ENCODE measurements around the gene ADAMTSL4. TPM values are rescaled to one million over a fixed set of nuclear protein-coding genes. Genes with fewer than 3 reads are reported as not detected.
A peak's percentile ranks its signal among the peaks of the same experiment; 100 is the strongest.

Gene ADAMTSL4
- total RNA-seq, 1 donor from 2014 or later = not detected

- H3K9me3 ChIP-seq (ENCODE audit: low read depth) = no peaks in the 10 kb centered on the region
- peak; percentile 75 for DNase-seq (ENCODE audit: low spot score)
These were observed 451 bp downstream of the ADAMTSL4 start for GRCh38 chr1:150549496-150550221.

GRCh38 chr1:150550222-150551050 lies 1.2 kb downstream of the ADAMTSL4 start:
- Histone ChIP-seq H3K27me3 (peaks cover 48% of the 10 kb centered on the region), H3K27ac (no peak overlapping the region), H3K79me2 (ENCODE audit: low read depth) (no peaks in the 10 kb centered on the region), H4K20me1 (ENCODE audit: low read depth) (peaks cover 18% of the 10 kb centered on the region), H3K9ac (no peak overlapping the region), H2AFZ (replicated peaks) (no peak overlapping the region), H3K4me1 (peaks cover 13% of the 10 kb centered on the region), H3K4me2 (no peak overlapping the region), H3K4me3 (no peak overlapping the region), H3K9me3 (ENCODE audit: low read depth) (no peaks in the 10 kb centered on the region), H3F3A (ENCODE audit: low read depth) (peaks cover 33% of the 10 kb centered on the region), H3K36me3 (no peaks in the 10 kb centered on the region)
- Mint-ChIP-seq H3K9me3 (no peaks in the 10 kb centered on the region), H3K27me3 (ENCODE audit: insufficient read depth, low read depth) (peaks cover 23% of the 10 kb centered on the region), H3K36me3 (peaks cover 2% of the 10 kb centered on the region), H3K4me3 (peak overlapping the region; percentile 87), H3K4me1 (peaks cover 23% of the 10 kb centered on the region), H3K27ac (no peak overlapping the region)
- DNase-seq (ENCODE audit: low spot score) = peak; percentile 13
- TF ChIP-seq EZH2phosphoT487 (IDR thresholded peaks at IDR 0.05) (no peak), CTCF (IDR thresholded peaks at IDR 0.05) (no peak), EZH2 (IDR thresholded peaks at IDR 0.05) (no peak)

More at GRCh38 chr1:150549496-150550221, 451 bp downstream of the ADAMTSL4 start:
- Mint-ChIP-seq H3K4me3 (peak overlapping the region; percentile 87), H3K27ac (no peak overlapping the region), H3K9me3 (no peaks in the 10 kb centered on the region), H3K4me1 (peaks cover 24% of the 10 kb centered on the region), H3K27me3 (ENCODE audit: insufficient read depth, low read depth) (peaks cover 23% of the 10 kb centered on the region), H3K36me3 (no peaks in the 10 kb centered on the region)
- H3K79me2 ChIP-seq (ENCODE audit: low read depth) = no peaks in the 10 kb centered on the region
- H3K9ac ChIP-seq = no peak overlapping the region
- peaks cover 33% of the 10 kb centered on the region for H3F3A ChIP-seq (ENCODE audit: low read depth)
- H2AFZ ChIP-seq (replicated peaks) = no peak overlapping the region
- H4K20me1 ChIP-seq (ENCODE audit: low read depth) = peaks cover 18% of the 10 kb centered on the region
- no peak overlapping the region for H3K27ac ChIP-seq
- peaks cover 48% of the 10 kb centered on the region for H3K27me3 ChIP-seq
- TF ChIP-seq CTCF (IDR thresholded peaks at IDR 0.05) (no peak), EZH2 (IDR thresholded peaks at IDR 0.05) (no peak), EZH2phosphoT487 (IDR thresholded peaks at IDR 0.05) (peak; percentile 36)
- no peaks in the 10 kb centered on the region for H3K36me3 ChIP-seq
- H3K4me1 ChIP-seq = peaks cover 13% of the 10 kb centered on the region
- peak overlapping the region; percentile 85 for H3K4me2 ChIP-seq
- peak overlapping the region; percentile 65 for H3K4me3 ChIP-seq

DNA sequence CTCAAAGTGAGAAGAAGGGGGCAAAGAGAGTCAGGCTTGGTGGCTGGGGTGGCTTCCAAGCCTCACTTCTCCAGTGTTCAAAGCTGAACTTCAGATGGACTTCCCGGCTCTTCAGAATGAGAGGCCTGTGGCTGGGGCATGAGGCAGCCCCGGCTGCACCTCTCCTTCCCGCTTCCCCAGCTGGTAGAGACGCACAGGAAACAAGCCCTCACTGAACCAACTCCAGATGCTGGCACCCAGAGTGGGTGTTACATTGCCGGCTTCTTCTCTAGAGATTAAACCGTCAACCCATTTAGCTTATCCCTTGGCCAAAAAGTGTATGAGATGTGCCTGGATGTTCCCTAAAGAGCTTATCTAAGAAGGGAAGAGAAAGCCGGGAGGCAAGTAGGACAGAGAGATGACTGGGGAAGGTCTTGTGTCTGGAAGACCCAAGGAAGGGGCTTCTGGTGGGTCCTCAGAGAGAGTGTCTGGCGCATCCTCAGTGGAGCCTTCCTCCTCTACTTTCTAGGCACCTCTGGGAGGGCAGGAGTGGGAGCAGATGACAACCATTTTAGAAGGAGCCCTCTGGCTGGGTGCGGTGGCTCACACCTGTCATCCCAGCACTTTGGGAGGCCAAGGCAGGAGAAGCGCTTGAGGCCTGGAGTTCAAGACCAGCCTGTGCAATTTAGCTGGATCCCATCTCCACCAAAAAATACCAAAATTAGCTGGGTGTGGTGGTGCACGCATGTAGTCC lies 2.0 kb downstream of the ADAMTSL4 start:
- DNase-seq (ENCODE audit: low spot score) = peak; percentile 2

More for the DNA sequence above, 2.0 kb downstream of the ADAMTSL4 start:
- Mint-ChIP-seq H3K27ac (no peak overlapping the region), H3K36me3 (peaks cover 2% of the 10 kb centered on the region), H3K9me3 (no peaks in the 10 kb centered on the region), H3K4me1 (peaks cover 24% of the 10 kb centered on the region), H3K27me3 (ENCODE audit: insufficient read depth, low read depth) (peaks cover 22% of the 10 kb centered on the region), H3K4me3 (peak overlapping the region; percentile 41)
- Histone ChIP-seq H3K4me1 (peaks cover 17% of the 10 kb centered on the region), H3K9ac (no peak overlapping the region), H3F3A (ENCODE audit: low read depth) (peaks cover 33% of the 10 kb centered on the region), H2AFZ (replicated peaks) (no peak overlapping the region), H3K36me3 (no peaks in the 10 kb centered on the region), H4K20me1 (ENCODE audit: low read depth) (peaks cover 18% of the 10 kb centered on the region), H3K4me3 (no peak overlapping the region), H3K27me3 (peaks cover 48% of the 10 kb centered on the region), H3K9me3 (ENCODE audit: low read depth) (no peaks in the 10 kb centered on the region), H3K27ac (no peak overlapping the region), H3K4me2 (no peak overlapping the region), H3K79me2 (ENCODE audit: low read depth) (no peaks in the 10 kb centered on the region)
- TF ChIP-seq EZH2 (IDR thresholded peaks at IDR 0.05) (no peak), CTCF (IDR thresholded peaks at IDR 0.05) (no peak), EZH2phosphoT487 (IDR thresholded peaks at IDR 0.05) (no peak)

All from neural progenitor cell (in vitro differentiated cells).